Measurements from ENCODE around the gene SPR.

DNA sequence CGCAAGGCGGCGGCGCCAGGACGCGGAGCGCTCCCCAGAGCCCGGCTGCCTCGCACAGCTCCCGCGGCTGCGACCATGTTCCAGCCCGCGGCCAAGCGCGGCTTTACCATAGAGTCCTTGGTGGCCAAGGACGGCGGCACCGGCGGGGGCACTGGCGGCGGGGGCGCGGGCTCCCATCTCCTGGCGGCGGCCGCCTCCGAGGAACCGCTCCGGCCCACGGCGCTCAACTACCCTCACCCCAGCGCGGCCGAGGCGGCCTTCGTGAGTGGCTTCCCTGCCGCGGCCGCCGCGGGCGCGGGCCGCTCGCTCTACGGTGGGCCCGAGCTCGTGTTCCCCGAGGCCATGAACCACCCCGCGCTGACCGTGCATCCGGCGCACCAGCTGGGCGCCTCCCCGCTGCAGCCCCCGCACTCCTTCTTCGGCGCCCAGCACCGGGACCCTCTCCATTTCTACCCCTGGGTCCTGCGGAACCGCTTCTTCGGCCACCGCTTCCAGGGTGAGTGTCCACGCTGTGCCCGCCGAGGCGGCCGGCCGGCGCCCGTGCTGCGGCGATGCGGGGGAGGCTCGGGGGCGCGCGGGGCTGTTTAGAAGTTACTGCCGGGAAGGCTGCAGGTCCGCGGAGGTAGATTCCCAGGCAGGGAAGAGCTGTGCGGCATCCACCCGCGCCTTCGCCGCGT is 30.8 kb downstream of the SPR start:
- TF ChIP-seq, protein P1, sequence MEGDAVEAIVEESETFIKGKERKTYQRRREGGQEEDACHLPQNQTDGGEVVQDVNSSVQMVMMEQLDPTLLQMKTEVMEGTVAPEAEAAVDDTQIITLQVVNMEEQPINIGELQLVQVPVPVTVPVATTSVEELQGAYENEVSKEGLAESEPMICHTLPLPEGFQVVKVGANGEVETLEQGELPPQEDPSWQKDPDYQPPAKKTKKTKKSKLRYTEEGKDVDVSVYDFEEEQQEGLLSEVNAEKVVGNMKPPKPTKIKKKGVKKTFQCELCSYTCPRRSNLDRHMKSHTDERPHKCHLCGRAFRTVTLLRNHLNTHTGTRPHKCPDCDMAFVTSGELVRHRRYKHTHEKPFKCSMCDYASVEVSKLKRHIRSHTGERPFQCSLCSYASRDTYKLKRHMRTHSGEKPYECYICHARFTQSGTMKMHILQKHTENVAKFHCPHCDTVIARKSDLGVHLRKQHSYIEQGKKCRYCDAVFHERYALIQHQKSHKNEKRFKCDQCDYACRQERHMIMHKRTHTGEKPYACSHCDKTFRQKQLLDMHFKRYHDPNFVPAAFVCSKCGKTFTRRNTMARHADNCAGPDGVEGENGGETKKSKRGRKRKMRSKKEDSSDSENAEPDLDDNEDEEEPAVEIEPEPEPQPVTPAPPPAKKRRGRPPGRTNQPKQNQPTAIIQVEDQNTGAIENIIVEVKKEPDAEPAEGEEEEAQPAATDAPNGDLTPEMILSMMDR (IDR thresholded peaks at IDR 0.05) = no peak
- no peak for TF ChIP-seq ZFX (IDR thresholded peaks at IDR 0.05; ENCODE audit: borderline replicate concordance)

All from 22Rv1 (cell line).